Dermis blood vessel endothelial cell (primary cell): ENCODE results near the gene SLC2A13. TPM values are rescaled to one million over a fixed set of nuclear protein-coding genes. Genes with fewer than 3 reads are reported as not detected.

Source experiments
- DNase-seq: peaks from one replicate; pipeline ENCODE4 v3.0.0; 2010
- total RNA-seq: library from RNA; depleted of rRNA; stranded (reverse); fragments of >200 nt; gene quantifications from 2 replicates; pipeline ENCODE4 v1.2.3, GENCODE V29; 2014

The SLC2A13 gene
- total RNA-seq, 1 donor from 2014 or later = 6.5 TPM

GRCh38 chr12:39736406-39736805 is 369.5 kb downstream of the SLC2A13 start:
- no peak for DNase-seq

DNA sequence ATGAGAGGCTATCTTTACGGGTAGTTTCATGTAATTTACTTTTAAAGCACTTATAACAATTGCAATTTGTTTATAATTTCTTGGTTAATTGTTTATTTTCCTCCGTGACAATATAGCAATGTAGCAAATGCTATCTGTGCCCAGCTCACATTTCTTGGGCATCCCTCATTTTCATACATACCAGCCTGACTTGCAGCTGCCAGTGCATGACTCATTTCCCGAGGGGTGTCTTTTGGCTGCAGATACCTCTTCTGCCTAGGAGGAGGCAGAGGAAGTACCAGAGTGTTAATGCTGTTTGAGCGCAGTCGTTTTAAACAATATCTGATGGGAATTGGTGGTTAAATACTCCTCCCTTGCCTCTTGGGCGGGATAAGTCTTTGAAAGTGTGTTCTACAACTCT is 382.1 kb downstream of the SLC2A13 start:
- no peak for DNase-seq

DNA sequence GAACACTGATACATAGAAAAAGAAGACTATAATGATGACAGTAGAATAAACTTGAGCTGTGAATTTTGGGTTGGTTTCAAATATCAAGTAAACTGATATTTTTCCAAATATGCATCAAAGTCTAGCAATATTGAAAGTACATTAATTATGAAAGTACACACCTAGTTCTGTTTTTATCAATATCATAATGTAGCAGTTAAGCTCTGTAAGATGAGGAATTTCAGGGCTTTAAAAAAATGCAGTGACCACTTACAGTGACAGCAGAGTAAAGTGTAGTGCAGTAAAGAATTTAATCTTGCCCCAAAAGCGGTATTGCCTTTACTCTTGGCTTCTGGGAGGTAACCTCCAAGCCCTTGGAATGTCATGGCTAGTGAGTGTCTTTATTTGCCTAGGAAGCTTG is 383.4 kb downstream of the SLC2A13 start:
- DNase-seq = no peak

DNA sequence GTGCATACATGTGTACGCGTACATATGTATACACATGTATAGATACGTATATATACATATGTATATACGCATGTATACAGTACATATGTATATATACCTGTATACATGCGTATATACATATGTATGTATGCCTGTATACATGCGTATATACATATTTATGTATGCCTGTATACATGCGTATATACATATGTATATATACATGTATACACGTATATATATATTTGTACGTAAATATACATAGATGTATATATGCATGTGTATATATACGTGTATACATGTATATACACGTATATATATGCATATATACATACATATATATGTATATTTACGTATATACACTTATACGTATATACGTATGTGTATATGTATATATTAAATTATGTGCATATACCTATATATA is 392.3 kb downstream of the SLC2A13 start:
- no peak for DNase-seq

DNA sequence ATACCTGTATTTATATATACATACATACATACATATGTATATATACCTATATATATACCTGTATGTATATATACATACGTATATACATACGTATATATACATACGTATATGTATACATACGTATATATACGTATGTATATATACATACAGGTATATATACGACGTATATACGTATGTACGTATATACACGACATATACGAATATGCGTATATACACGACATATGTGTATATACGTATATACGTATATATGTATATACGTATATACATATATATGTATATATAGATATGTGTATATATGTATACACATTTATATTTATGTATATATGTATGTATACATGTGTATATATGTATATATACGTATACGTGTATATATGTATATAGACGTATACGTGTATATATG is 393.5 kb downstream of the SLC2A13 start:
- DNase-seq = no peak

Other genes with a start within 250 kb of the SLC2A13 start
- 0.51 and 0.65 TPM in 2 replicates for gene LRRK2, start 118.9 kb upstream of the SLC2A13 start, total RNA-seq